T-helper 1 cell treated with Interleukin-12 subunit alpha and Interleukin-12 subunit beta and Interleukin-4 antibody, amounts not matched to agents 30 ng/mL and 1 ng/mL, for 36 hours (primary cell): ENCODE data around the gene NDP. TPM values are rescaled to one million over a fixed set of nuclear protein-coding genes. Genes with fewer than 3 reads are reported as not detected.

ENCODE experiments used
- intact Hi-C: fragments of 100-400 bp; cut with micrococcal nuclease; formaldehyde crosslinking; loops from one replicate; pipeline ENCODE4 v1.15.1; 2024
- total RNA-seq: library from RNA; stranded (reverse); gene quantifications from 2 replicates; pipeline ENCODE4 v1.2.3, GENCODE V29; 2022

The NDP gene
- not detected in 2 replicates for total RNA-seq

GRCh38 chrX:43973249-43974099, at the start of gene NDP:
Gene NDP, minus strand, starts transcription at chrX:43973390. Its CDS starts 14,745 bp downstream, at chrX:43958645.
- intact Hi-C loops: no loop called here

- intact Hi-C loops: no loop called here
Observed at GRCh38 chrX:44022964-44023363, 49.8 kb upstream of the NDP start.

- intact Hi-C loops: no loop called here
Observed at GRCh38 chrX:44020693-44021092, 47.5 kb upstream of the NDP start.

GRCh38 chrX:44019911-44020310, 46.7 kb upstream of the NDP start:
- intact Hi-C loops: no loop called here

GRCh38 chrX:44017676-44018075, 44.5 kb upstream of the NDP start:
- intact Hi-C loops: no loop called here

GRCh38 chrX:44016906-44017305, 43.7 kb upstream of the NDP start:
- intact Hi-C loops: no loop called here

GRCh38 chrX:44012484-44013096, 39.4 kb upstream of the NDP start:
- intact Hi-C loops: no loop called here

- intact Hi-C loops: no loop called here
Observed at GRCh38 chrX:44011506-44011905, 38.3 kb upstream of the NDP start.

GRCh38 chrX:44010626-44011025, 37.4 kb upstream of the NDP start:
- intact Hi-C loops: no loop called here

- intact Hi-C loops: no loop called here
Observed at GRCh38 chrX:44006081-44006480, 32.9 kb upstream of the NDP start.

- intact Hi-C loops: no loop called here
Observed at GRCh38 chrX:44003975-44004374, 30.8 kb upstream of the NDP start.

- intact Hi-C loops: no loop called here
Observed at GRCh38 chrX:44002567-44002966, 29.4 kb upstream of the NDP start.

GRCh38 chrX:43998374-43998773, 25.2 kb upstream of the NDP start:
- intact Hi-C loops: no loop called here

- intact Hi-C loops: no loop called here
Observed at GRCh38 chrX:43996491-43996890, 23.3 kb upstream of the NDP start.

- intact Hi-C loops: no loop called here
Observed at GRCh38 chrX:43986083-43986482, 12.9 kb upstream of the NDP start.

GRCh38 chrX:43985511-43985910, 12.3 kb upstream of the NDP start:
- intact Hi-C loops: no loop called here

- intact Hi-C loops: no loop called here
Observed at GRCh38 chrX:43978226-43978625, 5.0 kb upstream of the NDP start.

GRCh38 chrX:43976205-43976604, 3.0 kb upstream of the NDP start:
- intact Hi-C loops: no loop called here

- intact Hi-C loops: no loop called here
Observed at GRCh38 chrX:43975796-43976195, 2.6 kb upstream of the NDP start.

- intact Hi-C loops: no loop called here
Observed at GRCh38 chrX:43974741-43975465, 1.7 kb upstream of the NDP start.

GRCh38 chrX:43974100-43974475, 898 bp upstream of the NDP start:
- intact Hi-C loops: no loop called here
